ENCODE measurements around the gene TOMM70. TPM values are rescaled to one million over a fixed set of nuclear protein-coding genes. Genes with fewer than 3 reads are reported as not detected.

Gene TOMM70
- total and polyA plus RNA-seq, 2 of the 4 experiments (the other 2 are of a cell fraction) = 24.6 to 35.1 TPM

- no peak overlapping the region for H2BK20ac ChIP-seq (ENCODE audit: low read depth, low read length)
- H3K56ac ChIP-seq (ENCODE audit: extremely low read depth, insufficient read depth, low read length) = no peak overlapping the region
- no peaks in the 10 kb centered on the region for H4K20me1 ChIP-seq (ENCODE audit: insufficient read depth, low read length)
- H2AFZ ChIP-seq (replicated peaks; ENCODE audit: low read length, poor library complexity) = no peak overlapping the region
- H3K9me1 ChIP-seq (ENCODE audit: insufficient read depth, low read length) = no peaks in the 10 kb centered on the region
- no peak overlapping the region for H2AK5ac ChIP-seq (ENCODE audit: low read depth, low read length)
- H2BK5ac ChIP-seq (ENCODE audit: low read depth, low read length, poor library complexity, severe bottlenecking) = no peak overlapping the region
- dilution Hi-C loops (cut with HindIII; ENCODE audit: low sequenced_read_pairs, unreplicated experiment) (no loop called here), intact Hi-C loops (cut with micrococcal nuclease) (no loop called here), in situ Hi-C loops (cut with MboI; ENCODE audit: low sequenced_read_pairs) (no loop called here)
- no peak overlapping the region for H2BK120ac ChIP-seq (ENCODE audit: low read depth, low read length)
- no peaks in the 10 kb centered on the region for H3K4me1 ChIP-seq (ENCODE audit: control insufficient read depth, insufficient read depth, low read length)
- no peak overlapping the region for H3K23ac ChIP-seq (ENCODE audit: low read depth, low read length)
- no peak overlapping the region for H3K4ac ChIP-seq (ENCODE audit: low read depth, low read length)
- H3K27me3 ChIP-seq (ENCODE audit: control insufficient read depth, insufficient read depth, low read length) = no peaks in the 10 kb centered on the region
- H3K4me2 ChIP-seq (ENCODE audit: low read depth, low read length) = no peak overlapping the region
- no peak overlapping the region for H4K91ac ChIP-seq (ENCODE audit: insufficient read depth, low read depth, low read length)
- H3K27ac ChIP-seq (ENCODE audit: insufficient read depth, low read length) = no peak overlapping the region
- no peak overlapping the region for H3K4me3 ChIP-seq (ENCODE audit: insufficient read depth, low read depth, low read length)
- CTCF ChIA-PET = no interaction called here
- DNase-seq = no peak
- ATAC-seq (ENCODE audit: low read depth) = no peak
- no peak overlapping the region for H4K5ac ChIP-seq (ENCODE audit: low read depth, low read length)
- H4K8ac ChIP-seq (ENCODE audit: low read depth in 2 of 2, low read length in 2 of 2) = no peak overlapping the region
- H2BK15ac ChIP-seq (ENCODE audit: low read depth, low read length) = no peak overlapping the region
- no peak overlapping the region for H3K18ac ChIP-seq (ENCODE audit: low read depth, low read length)
- no peak overlapping the region for H3K9ac ChIP-seq (ENCODE audit: low read depth, low read length)
- TF ChIP-seq RCOR1 (IDR thresholded peaks at IDR 0.05; ENCODE audit: insufficient replicate concordance, low read length) = no peak
- TF ChIP-seq MXI1 (IDR thresholded peaks at IDR 0.05; ENCODE audit: borderline replicate concordance, low read depth, low read length) = no peak
- TF ChIP-seq RFX5 (IDR thresholded peaks at IDR 0.05; ENCODE audit: low read depth, low read length) = no peak
- no peak for TF ChIP-seq MAFK (IDR thresholded peaks at IDR 0.05; ENCODE audit: low read depth, low read length)
- no peak for TF ChIP-seq MAZ (IDR thresholded peaks at IDR 0.05; ENCODE audit: borderline replicate concordance, low read depth, low read length)
- TF ChIP-seq CHD1 (IDR thresholded peaks at IDR 0.05; ENCODE audit: low read depth, low read length) = no peak
- TF ChIP-seq POLR2A (IDR thresholded peaks at IDR 0.05; ENCODE audit: low read depth, low read length) = no peak
- no peak for TF ChIP-seq FOS (IDR thresholded peaks at IDR 0.05; ENCODE audit: low read depth, low read length)
- no peak for TF ChIP-seq RAD21 (IDR thresholded peaks at IDR 0.05; ENCODE audit: low read length)
- no peak for TF ChIP-seq ELK1 (IDR thresholded peaks at IDR 0.05; ENCODE audit: borderline replicate concordance, low read depth, low read length)
- POLR2A ChIA-PET (ENCODE audit: unreplicated experiment) = no interaction called here
- no peak overlapping the region for H3K14ac ChIP-seq (replicated peaks; ENCODE audit: low read depth, low read length)
- BruUV-seq (replicated peaks) = no TSS peak
- WGBS, 2 experiments (ENCODE audit: extremely low coverage in 2 of 2, insufficient read length in 1 of 2) = no CpG with 5 or more reads among the region's 5 CpGs
- peaks cover 36% of the 10 kb centered on the region for H3K36me3 ChIP-seq (ENCODE audit: control insufficient read depth, insufficient read depth, low read length)
- H3K79me1 ChIP-seq (ENCODE audit: low read depth in 1 of 2, low read length in 2 of 2) = peaks cover 3 to 8% of the 10 kb centered on the region in 2 experiments; a peak in 1 of 4 replicates
- no peak overlapping the region for H2AK9ac ChIP-seq (replicated peaks; ENCODE audit: low read depth, low read length, poor library complexity)
- no peaks in the 10 kb centered on the region; the same call in 1 of the 2 replicates for H3K9me3 ChIP-seq (ENCODE audit: control insufficient read depth, insufficient read depth, low read length)
Measured at GRCh38 chr3:100348727-100349126, 52.2 kb downstream of the TOMM70 start.

Data from IMR-90 (cell line).